H1 (cell line): ENCODE data around the gene CKS1B. TPM values are rescaled to one million over a fixed set of nuclear protein-coding genes. Genes with fewer than 3 reads are reported as not detected.

ENCODE experiments used
- JUN ChIP-seq: IDR thresholded peaks from 2 replicates; pipeline ENCODE4 v1.6.1; 2011; ENCODE audit warnings: low read depth, mild to moderate bottlenecking, improper control_type of control experiment, low read length
- POU5F1 ChIP-seq: IDR thresholded peaks from 2 replicates; pipeline ENCODE4 v1.6.1; 2011; ENCODE audit warnings: low read depth, mild to moderate bottlenecking, low read length, moderate library complexity
- SIN3A ChIP-seq, 2 experiments: IDR thresholded peaks in 1 of 2; conservative IDR thresholded peaks in 1 of 2; 2 replicates each; pipeline ENCODE4 v1.6.1; 2011 to 2012; ENCODE audit warnings: low read length in 2 of 2, improper control_type of control experiment in 1 of 2, low read depth in 1 of 2, mild to moderate bottlenecking in 1 of 2
- SP1 ChIP-seq: IDR thresholded peaks from 2 replicates; pipeline ENCODE4 v1.6.1; 2011; ENCODE audit warnings: low read depth, low read length
- polyA plus RNA-seq, 7 experiments: library from polyadenylated mRNA; depleted of rRNA in 3 of 7; stranded (reverse) in 5 of 7; unstranded in 2 of 7; fragments of >200 nt in 5 of 7; fragments of 200-250 nt in 2 of 7; gene quantifications; 1 replicate in 5 of 7; 2 replicates in 1 of 7; 4 replicates in 1 of 7; pipeline versions ENCODE4 v1.2.1 to v1.2.3, GENCODE V29; 2011 to 2013; ENCODE audit warnings: missing spikeins in 2 of 7, mixed read lengths in 2 of 7
- total RNA-seq: library from RNA; stranded (reverse); fragmentation: NEBNext Ultra II Directional; extraction: Animal tissue kit (Norgen Biotek cat#: 25700); gene quantifications from 2 replicates; pipeline ENCODE4 v1.2.1, GENCODE V29; 2021
- TF ChIP-seq, protein P1 (sequence below): IDR thresholded peaks from 2 replicates; pipeline ENCODE4 v1.6.1; 2011; ENCODE audit warnings: low read depth, mild to moderate bottlenecking, low read length; ENCODE audit not compliant: insufficient read depth

CKS1B gene
- total and polyA plus RNA-seq, 2 of the 8 experiments (the other 6 are each of a cell fraction or from before 2014, with no cell fraction given), result 294 to 1,025 TPM

DNA sequence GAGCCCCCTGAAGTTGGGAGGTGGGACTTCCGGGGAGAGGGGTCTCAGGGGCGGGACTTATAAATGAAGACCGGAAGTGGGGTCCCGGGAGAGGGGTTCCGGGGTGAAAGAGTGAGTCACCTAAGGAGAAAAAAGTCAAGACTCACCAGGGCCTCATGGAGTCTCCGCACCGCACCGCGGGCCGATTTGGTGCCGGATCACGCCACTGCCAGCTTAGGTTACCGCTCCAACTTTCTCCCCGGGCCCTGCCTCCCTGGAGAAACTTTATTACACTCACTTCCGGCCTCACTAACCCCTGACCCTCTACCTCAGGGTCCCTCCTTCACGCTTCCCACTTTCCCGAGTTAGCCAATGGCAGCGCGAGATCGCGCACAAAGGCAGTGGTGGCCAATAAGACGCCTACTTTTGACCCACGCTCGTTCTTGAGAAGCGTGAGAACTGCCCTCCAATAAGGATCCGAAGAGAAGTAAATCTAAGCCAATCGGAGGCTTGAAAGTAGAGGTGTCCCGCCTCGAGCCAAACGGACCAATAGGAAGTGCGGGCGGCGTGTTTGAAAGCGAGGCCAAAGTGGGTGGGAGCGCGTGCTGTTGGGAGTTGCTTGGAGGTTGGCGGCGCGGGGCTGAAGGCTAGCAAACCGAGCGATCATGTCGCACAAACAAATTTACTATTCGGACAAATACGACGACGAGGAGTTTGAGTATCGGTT lies at the start of gene CKS1B (continued):
- TF ChIP-seq SIN3A (conservative IDR thresholded peaks at IDR 0.05 in 1 of 2, IDR thresholded peaks at IDR 0.05 in 1 of 2; ENCODE audit: low read depth in 1 of 2, low read length in 2 of 2) (peak; percentile 17 to 74; a peak in 2 of 4 replicates), POU5F1 (no peak), SP1 (peak; percentile 95), JUN (no peak)
- TF ChIP-seq, protein P1, sequence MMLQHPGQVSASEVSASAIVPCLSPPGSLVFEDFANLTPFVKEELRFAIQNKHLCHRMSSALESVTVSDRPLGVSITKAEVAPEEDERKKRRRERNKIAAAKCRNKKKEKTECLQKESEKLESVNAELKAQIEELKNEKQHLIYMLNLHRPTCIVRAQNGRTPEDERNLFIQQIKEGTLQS, result 0 out of 2 replicates have a peak, but pooled peaks have one; percentile 20
- TF ChIP-seq, all 59 proteins: peak for 19
